PC-9 (cell line): ENCODE measurements around the gene RNASE3. TPM values are rescaled to one million over a fixed set of nuclear protein-coding genes. Genes with fewer than 3 reads are reported as not detected.

Source experiments
- BruUV-seq: library from RNA; stranded (reverse); fragments of 400-500 nt; replicated peaks from 2 replicates; lab custom pipeline; 2021; lab: Mats Ljungman, UMichigan
- CTCF ChIA-PET: fragments of 300-600 bp; sonication (Branson Sonifier 250); formaldehyde crosslinking; loops from one replicate; lab custom pipeline; 2022; ENCODE audit warnings: antibody characterized with exemption; lab: Charles Lee
- POLR2A ChIA-PET: fragments of 300-600 bp; sonication (Branson Sonifier 250); formaldehyde crosslinking; loops from one replicate; lab custom pipeline; 2022; ENCODE audit warnings: antibody characterized with exemption; ENCODE audit not compliant: unreplicated experiment; lab: Charles Lee
- DNase-seq, 2 experiments: peaks; one replicate each; pipeline versions ENCODE4 v3.0.0 to v3.0.0-alpha.2; 2015 to 2022; ENCODE audit warnings: mixed read lengths in 1 of 2
- H2AFZ ChIP-seq: fragments of 200-600 bp; sonication (generic); 2 replicates; pipeline ENCODE4 v1.8.1; 2017; ENCODE audit warnings: antibody characterized with exemption
- H3F3A ChIP-seq: fragments of 200-600 bp; sonication (generic); 2 replicates; pipeline ENCODE4 v1.8.1; 2017; ENCODE audit warnings: antibody characterized with exemption, mild to moderate bottlenecking, low read depth; ENCODE audit not compliant: insufficient read depth
- H3K27ac ChIP-seq: fragments of 200-600 bp; sonication (generic); 2 replicates; pipeline ENCODE4 v1.6.1; 2016; ENCODE audit warnings: mixed run types
- H3K27me3 ChIP-seq: fragments of 200-600 bp; sonication (generic); 2 replicates; pipeline ENCODE4 v1.6.1; 2016; ENCODE audit warnings: low read depth, mixed run types; ENCODE audit not compliant: insufficient read depth
- H3K36me3 ChIP-seq: fragments of 200-600 bp; sonication (generic); 2 replicates; pipeline ENCODE4 v1.6.1; 2016; ENCODE audit warnings: low read depth, mixed run types
- H3K4me1 ChIP-seq: fragments of 200-600 bp; sonication (generic); replicated peaks from 2 replicates; pipeline ENCODE4 v1.6.1; 2016; ENCODE audit warnings: mixed run types; ENCODE audit not compliant: insufficient read depth
- H3K4me2 ChIP-seq: fragments of 200-600 bp; sonication (generic); 2 replicates; pipeline ENCODE4 v1.6.1; 2017; ENCODE audit warnings: mixed run types
- H3K4me3 ChIP-seq: fragments of 200-600 bp; sonication (generic); 2 replicates; pipeline ENCODE4 v1.6.1; 2016; ENCODE audit warnings: mixed run types
- H3K79me2 ChIP-seq: fragments of 200-600 bp; sonication (generic); 2 replicates; pipeline ENCODE4 v1.6.1; 2017; ENCODE audit warnings: low read depth, mixed run types
- H3K9me2 ChIP-seq: fragments of 200-600 bp; sonication (generic); 2 replicates; pipeline ENCODE4 v1.8.1; 2017; ENCODE audit warnings: mild to moderate bottlenecking; ENCODE audit not compliant: insufficient read depth
- H3K9me3 ChIP-seq: fragments of 200-600 bp; sonication (generic); 2 replicates; pipeline ENCODE4 v1.8.1; 2016; ENCODE audit warnings: low read depth; ENCODE audit not compliant: insufficient read depth
- H4K20me1 ChIP-seq: fragments of 200-600 bp; sonication (generic); 2 replicates; pipeline ENCODE4 v1.8.1; 2017; ENCODE audit not compliant: insufficient read depth
- CTCF ChIP-seq: fragments of 200-600 bp; sonication (generic); conservative IDR thresholded peaks from 2 replicates; pipeline ENCODE4 v1.6.1; 2017; ENCODE audit warnings: mixed run types, antibody characterized with exemption, mild to moderate bottlenecking, moderate library complexity
- EZH2 ChIP-seq: fragments of 200-600 bp; sonication (generic); IDR thresholded peaks from 2 replicates; pipeline ENCODE4 v1.8.0; 2017; ENCODE audit warnings: antibody characterized with exemption, low read depth
- intact Hi-C: fragments of 100-400 bp; cut with micrococcal nuclease; formaldehyde crosslinking; loops from one replicate; pipeline ENCODE4 v1.10.0; 2022; ENCODE audit not compliant: unreplicated experiment
- total RNA-seq: library from RNA; stranded (reverse); gene quantifications from 2 replicates; pipeline ENCODE4 v1.2.3, GENCODE V29; 2021

Gene RNASE3
- total RNA-seq, 1 experiment from 2014 or later: not detected

DNA sequence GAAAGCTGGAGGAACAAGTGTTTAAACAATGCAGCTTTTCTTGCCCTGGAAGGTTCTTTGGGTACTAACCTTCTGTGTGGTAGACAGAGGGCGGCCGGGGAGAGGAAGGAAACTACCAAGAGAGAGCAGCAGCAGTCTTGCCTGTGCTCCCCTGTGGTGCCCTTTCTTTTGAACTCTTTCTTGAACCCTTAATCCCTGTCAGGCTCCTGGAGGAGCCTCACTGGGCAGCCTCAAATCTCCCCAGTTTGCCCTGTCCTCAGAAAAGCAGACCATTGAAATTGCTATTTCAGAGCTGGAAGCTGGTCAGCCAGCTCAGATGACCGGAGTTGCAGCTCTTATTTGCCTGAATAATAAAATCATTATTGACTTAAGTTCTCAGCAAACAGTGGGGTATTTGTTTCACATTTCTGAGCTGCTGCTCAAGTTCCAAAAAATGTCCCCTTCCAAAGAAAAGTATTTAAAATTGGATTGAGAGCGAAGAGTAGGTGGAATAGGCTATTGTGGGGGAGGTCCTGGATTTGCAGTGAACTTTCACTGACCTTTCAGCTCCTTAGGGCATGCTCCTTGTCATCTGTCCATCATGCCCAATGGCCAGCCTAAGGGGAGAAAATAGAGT is 42.1 kb upstream of the RNASE3 start:
- peak overlapping the region; percentile 61 for H3K4me2 ChIP-seq
- H4K20me1 ChIP-seq: no peaks in the 10 kb centered on the region
- intact Hi-C loops: no loop called here
- POLR2A ChIA-PET: no interaction called here
- no peaks in the 10 kb centered on the region for H3K79me2 ChIP-seq
- no peaks in the 10 kb centered on the region for H3K9me2 ChIP-seq
- H3K4me1 ChIP-seq: peaks cover 18% of the 10 kb centered on the region
- BruUV-seq: no TSS peak
- H3K9me3 ChIP-seq: no peaks in the 10 kb centered on the region
- DNase-seq: no peak
- H3K27ac ChIP-seq: peak overlapping the region; percentile 56
- H2AFZ ChIP-seq: 0 out of 2 replicates have a peak overlapping the region, but pooled peaks have one; percentile 13
- no peaks in the 10 kb centered on the region for H3K36me3 ChIP-seq
- no peak overlapping the region for H3K4me3 ChIP-seq
- no peak for TF ChIP-seq EZH2
- TF ChIP-seq CTCF: no peak
- no peaks in the 10 kb centered on the region for H3K27me3 ChIP-seq
- peaks cover 10% of the 10 kb centered on the region; the same call in 1 of the 2 replicates for H3F3A ChIP-seq
- CTCF ChIA-PET: interaction anchor here (0.6 to 1.1 kb wide), 2 partner anchors 10 to 152 kb away, joined by 3 to 4 read pairs; no protein-coding TSS in a partner anchor

- H3F3A ChIP-seq: peaks cover 7% of the 10 kb centered on the region; the same call in 1 of the 2 replicates
- no peak overlapping the region for H3K4me3 ChIP-seq
- H2AFZ ChIP-seq: no peak overlapping the region
- no peaks in the 10 kb centered on the region for H3K36me3 ChIP-seq
- CTCF ChIA-PET: no interaction called here
- no peak overlapping the region for H3K27ac ChIP-seq
- no peak overlapping the region for H3K4me2 ChIP-seq
- H3K9me2 ChIP-seq: no peaks in the 10 kb centered on the region
- POLR2A ChIA-PET: no interaction called here
- H4K20me1 ChIP-seq: no peaks in the 10 kb centered on the region
- H3K4me1 ChIP-seq: peaks cover 16% of the 10 kb centered on the region
- TF ChIP-seq CTCF (no peak), EZH2 (no peak)
- H3K27me3 ChIP-seq: no peaks in the 10 kb centered on the region
- no peak for DNase-seq
- H3K79me2 ChIP-seq: no peaks in the 10 kb centered on the region
- BruUV-seq: no TSS peak
- intact Hi-C loops: loop anchor here (10.0 kb wide), 1 partner anchor 48 kb away; the partner anchor contains the start of gene RNASE1
- no peaks in the 10 kb centered on the region for H3K9me3 ChIP-seq
Observed at GRCh38 chr14:20853042-20853441, 38.1 kb upstream of the RNASE3 start.

DNA sequence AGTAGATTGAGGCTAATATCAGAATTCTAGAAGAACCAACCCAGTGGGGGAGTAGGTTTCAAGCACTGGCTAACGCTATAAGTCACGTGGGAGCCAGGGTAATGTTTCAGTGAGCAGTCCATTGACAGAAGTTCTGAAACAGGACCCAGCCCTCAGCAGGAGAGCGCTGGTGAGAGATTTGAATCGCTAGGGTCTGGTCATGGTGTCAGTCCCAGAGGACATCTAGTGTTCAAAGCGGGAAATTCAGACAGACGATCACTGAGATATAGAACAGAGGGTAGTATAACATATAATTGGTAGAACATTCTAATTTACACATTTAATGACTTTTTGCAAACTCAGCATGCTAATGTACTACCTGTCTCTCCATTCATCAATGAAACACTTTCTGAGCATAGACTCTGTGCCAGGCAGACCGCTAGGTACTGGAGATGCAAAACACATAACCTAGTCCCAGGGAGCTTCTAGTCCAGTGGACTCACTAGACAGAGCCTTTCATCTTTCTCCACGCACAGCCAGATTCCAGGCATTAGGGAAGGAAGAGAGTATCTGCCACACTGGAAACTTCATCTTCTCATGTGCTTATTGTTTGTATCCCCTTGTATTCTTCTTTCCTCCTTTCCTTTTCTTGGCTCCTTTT is 35.4 kb upstream of the RNASE3 start:
- ChIA-PET CTCF (interaction anchor here (0.6 to 1.2 kb wide), 4 partner anchors 115 to 212 kb away, joined by 3 read pairs; no protein-coding TSS in a partner anchor), POLR2A (interaction anchor here (0.9 kb wide), 1 partner anchor 53 kb away, joined by 3 read pairs; the partner anchor contains the start of gene RNASE1)
- BruUV-seq: no TSS peak
- no peak overlapping the region for H3K4me3 ChIP-seq
- no peaks in the 10 kb centered on the region for H3K79me2 ChIP-seq
- no peaks in the 10 kb centered on the region for H3K9me2 ChIP-seq
- no peak overlapping the region for H3K4me2 ChIP-seq
- no peak overlapping the region for H3K27ac ChIP-seq
- H4K20me1 ChIP-seq: no peaks in the 10 kb centered on the region
- intact Hi-C loops: loop anchor here (1.0 to 10.0 kb wide), 2 partner anchors 51 to 158 kb away; partner anchors contain the start of gene RNASE1
- TF ChIP-seq CTCF (peak; percentile 65), EZH2 (no peak)
- peaks cover 6% of the 10 kb centered on the region; the same call in 1 of the 2 replicates for H3K27me3 ChIP-seq
- H3K36me3 ChIP-seq: no peaks in the 10 kb centered on the region
- H3F3A ChIP-seq: no peaks in the 10 kb centered on the region
- H3K9me3 ChIP-seq: no peaks in the 10 kb centered on the region
- DNase-seq: peak in 1 of 2 experiments; percentile 33
- H2AFZ ChIP-seq: no peak overlapping the region
- no peaks in the 10 kb centered on the region for H3K4me1 ChIP-seq
